ENCODE results near the gene KRT39.

KRT39 gene

GRCh38 chr17:40912486-40913210 is 54.1 kb downstream of the KRT39 start:
- no peak for TF ChIP-seq ZNF274 (IDR thresholded peaks at IDR 0.05; ENCODE audit: low read depth, low read length)
- no peak overlapping the region for H3K4me3 ChIP-seq (ENCODE audit: low read length)

GRCh38 chr17:40910441-40910841 is 56.3 kb downstream of the KRT39 start:
- TF ChIP-seq ZNF274 (IDR thresholded peaks at IDR 0.05; ENCODE audit: low read depth, low read length), result no peak
- no peak overlapping the region for H3K4me3 ChIP-seq (ENCODE audit: low read length)

GRCh38 chr17:40909755-40910154 is 57.0 kb downstream of the KRT39 start:
- H3K4me3 ChIP-seq (ENCODE audit: low read length), result no peak overlapping the region
- no peak for TF ChIP-seq ZNF274 (IDR thresholded peaks at IDR 0.05; ENCODE audit: low read depth, low read length)

GRCh38 chr17:40909351-40909750 is 57.4 kb downstream of the KRT39 start:
- TF ChIP-seq ZNF274 (IDR thresholded peaks at IDR 0.05; ENCODE audit: low read depth, low read length), result no peak
- no peak overlapping the region for H3K4me3 ChIP-seq (ENCODE audit: low read length)

Measured in GM08714 (cell line).